ENCODE results near the gene AXIN1.

The AXIN1 gene

DNA sequence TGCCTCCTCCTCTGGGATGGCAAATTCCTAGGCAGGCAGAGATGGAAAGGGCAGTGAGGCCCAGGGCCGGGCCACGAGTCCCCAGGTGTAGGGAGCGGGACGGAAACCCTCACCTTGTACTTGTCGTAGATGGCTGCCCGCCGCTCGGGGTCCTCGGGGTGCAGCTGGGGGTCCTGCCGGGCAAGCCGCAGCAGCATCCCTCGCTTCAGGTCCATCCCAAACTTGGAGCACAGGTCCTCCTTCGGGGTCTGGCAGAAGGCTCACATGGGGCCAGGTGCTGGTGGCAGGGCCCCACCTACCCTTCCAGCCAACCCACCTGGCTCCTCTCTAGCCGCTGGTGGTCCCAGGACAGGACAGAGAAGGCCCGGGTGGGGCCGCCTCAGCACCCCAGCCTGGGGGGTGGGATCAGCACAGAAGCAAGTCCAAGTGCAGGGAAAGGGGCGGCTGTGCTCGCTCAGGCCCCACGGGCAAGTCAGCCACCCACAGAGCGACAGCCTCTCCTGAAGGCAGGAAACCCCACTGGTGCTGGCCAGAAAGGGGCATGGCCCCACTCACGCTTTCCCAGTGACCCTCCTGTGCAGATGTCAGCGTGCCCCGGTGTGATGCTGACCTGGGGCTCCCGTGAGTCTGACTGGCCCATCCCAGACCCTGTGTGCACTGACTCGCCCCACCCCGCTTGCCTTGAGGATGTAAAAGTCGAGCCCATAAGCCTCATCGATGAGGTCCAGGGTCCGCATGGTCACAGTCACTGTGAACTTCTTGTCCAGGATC lies 16.1 kb upstream of the AXIN1 start:
- H2AFZ ChIP-seq (ENCODE audit: low read length), result no peak overlapping the region
- no peaks in the 10 kb centered on the region for H3K4me1 ChIP-seq (ENCODE audit: insufficient read depth, low read length, poor library complexity, severe bottlenecking)
- no peaks in the 10 kb centered on the region for H3K27me3 ChIP-seq (ENCODE audit: insufficient read depth, low read length, poor library complexity, severe bottlenecking)
- no peaks in the 10 kb centered on the region for H3F3A ChIP-seq (ENCODE audit: low read depth)
- H3K9me3 ChIP-seq (ENCODE audit: insufficient read depth, low read depth, low read length), result no peaks in the 10 kb centered on the region
- H3K9ac ChIP-seq (ENCODE audit: low read depth, low read length, poor library complexity, severe bottlenecking), result no peak overlapping the region
- H3K4me2 ChIP-seq (ENCODE audit: low read depth, low read length, poor library complexity, severe bottlenecking), result no peak overlapping the region
- no peaks in the 10 kb centered on the region for H3K9me2 ChIP-seq (replicated peaks; ENCODE audit: low read depth, low read length)
- no peaks in the 10 kb centered on the region; the same call in 1 of the 2 replicates for H3K36me3 ChIP-seq (ENCODE audit: insufficient read depth, low read length)
- no peaks in the 10 kb centered on the region for H4K20me1 ChIP-seq (ENCODE audit: insufficient read depth, low read length, poor library complexity, severe bottlenecking)
- peaks cover 6% of the 10 kb centered on the region; the same call in 1 of the 2 replicates for H3K79me2 ChIP-seq (ENCODE audit: insufficient read depth, low read length)
- peak overlapping the region; percentile 58 for H3K4me3 ChIP-seq (ENCODE audit: low read length, poor library complexity, severe bottlenecking)
- TF ChIP-seq, protein P1, sequence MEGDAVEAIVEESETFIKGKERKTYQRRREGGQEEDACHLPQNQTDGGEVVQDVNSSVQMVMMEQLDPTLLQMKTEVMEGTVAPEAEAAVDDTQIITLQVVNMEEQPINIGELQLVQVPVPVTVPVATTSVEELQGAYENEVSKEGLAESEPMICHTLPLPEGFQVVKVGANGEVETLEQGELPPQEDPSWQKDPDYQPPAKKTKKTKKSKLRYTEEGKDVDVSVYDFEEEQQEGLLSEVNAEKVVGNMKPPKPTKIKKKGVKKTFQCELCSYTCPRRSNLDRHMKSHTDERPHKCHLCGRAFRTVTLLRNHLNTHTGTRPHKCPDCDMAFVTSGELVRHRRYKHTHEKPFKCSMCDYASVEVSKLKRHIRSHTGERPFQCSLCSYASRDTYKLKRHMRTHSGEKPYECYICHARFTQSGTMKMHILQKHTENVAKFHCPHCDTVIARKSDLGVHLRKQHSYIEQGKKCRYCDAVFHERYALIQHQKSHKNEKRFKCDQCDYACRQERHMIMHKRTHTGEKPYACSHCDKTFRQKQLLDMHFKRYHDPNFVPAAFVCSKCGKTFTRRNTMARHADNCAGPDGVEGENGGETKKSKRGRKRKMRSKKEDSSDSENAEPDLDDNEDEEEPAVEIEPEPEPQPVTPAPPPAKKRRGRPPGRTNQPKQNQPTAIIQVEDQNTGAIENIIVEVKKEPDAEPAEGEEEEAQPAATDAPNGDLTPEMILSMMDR (conservative IDR thresholded peaks at IDR 0.05; ENCODE audit: low read length), result no peak
- no peak for TF ChIP-seq EZH2phosphoT487 (IDR thresholded peaks at IDR 0.05; ENCODE audit: borderline replicate concordance)

DNA sequence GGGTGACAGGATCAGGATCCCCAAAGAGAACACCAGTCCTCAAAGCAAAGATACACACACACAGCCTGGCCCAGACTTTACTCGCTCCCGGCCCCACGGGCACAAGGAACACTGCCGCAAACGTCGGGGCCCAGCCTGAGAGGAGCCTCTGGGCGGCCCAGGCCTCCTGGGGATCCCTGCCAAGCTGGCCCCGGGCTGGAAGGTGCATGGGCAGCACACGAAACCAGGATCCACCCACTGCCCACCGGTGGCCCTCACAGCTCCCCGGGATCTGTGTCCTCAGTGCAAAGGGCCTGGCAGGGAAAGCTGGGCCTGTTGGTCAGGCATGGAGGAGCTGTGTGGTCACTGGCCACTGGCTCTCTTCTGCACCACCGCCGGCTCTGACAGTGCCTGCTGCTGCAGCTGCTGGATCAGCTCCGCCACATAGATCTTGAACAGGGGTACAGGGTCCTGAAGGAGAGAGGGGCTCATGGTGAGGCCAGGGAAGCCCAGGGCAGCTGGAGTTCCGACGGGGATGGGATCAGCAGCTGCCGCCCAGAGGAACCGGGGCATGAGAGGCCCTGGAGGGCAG lies 14.9 kb upstream of the AXIN1 start:
- no peak overlapping the region for H3K4me3 ChIP-seq (ENCODE audit: low read length, poor library complexity, severe bottlenecking)
- H2AFZ ChIP-seq (ENCODE audit: low read length), result no peak overlapping the region
- peaks cover 6% of the 10 kb centered on the region; the same call in 1 of the 2 replicates for H3K79me2 ChIP-seq (ENCODE audit: insufficient read depth, low read length)
- H3F3A ChIP-seq (ENCODE audit: low read depth), result no peaks in the 10 kb centered on the region
- H3K4me1 ChIP-seq (ENCODE audit: insufficient read depth, low read length, poor library complexity, severe bottlenecking), result no peaks in the 10 kb centered on the region
- no peak overlapping the region for H3K4me2 ChIP-seq (ENCODE audit: low read depth, low read length, poor library complexity, severe bottlenecking)
- H3K36me3 ChIP-seq (ENCODE audit: insufficient read depth, low read length), result no peaks in the 10 kb centered on the region; the same call in 1 of the 2 replicates
- H4K20me1 ChIP-seq (ENCODE audit: insufficient read depth, low read length, poor library complexity, severe bottlenecking), result no peaks in the 10 kb centered on the region
- no peaks in the 10 kb centered on the region for H3K9me2 ChIP-seq (replicated peaks; ENCODE audit: low read depth, low read length)
- no peak for TF ChIP-seq EZH2phosphoT487 (IDR thresholded peaks at IDR 0.05; ENCODE audit: borderline replicate concordance)
- TF ChIP-seq, protein P1 (conservative IDR thresholded peaks at IDR 0.05; ENCODE audit: low read length), result no peak
- H3K9me3 ChIP-seq (ENCODE audit: insufficient read depth, low read depth, low read length), result no peaks in the 10 kb centered on the region
- no peak overlapping the region for H3K9ac ChIP-seq (ENCODE audit: low read depth, low read length, poor library complexity, severe bottlenecking)
- H3K27me3 ChIP-seq (ENCODE audit: insufficient read depth, low read length, poor library complexity, severe bottlenecking), result no peaks in the 10 kb centered on the region

DNA sequence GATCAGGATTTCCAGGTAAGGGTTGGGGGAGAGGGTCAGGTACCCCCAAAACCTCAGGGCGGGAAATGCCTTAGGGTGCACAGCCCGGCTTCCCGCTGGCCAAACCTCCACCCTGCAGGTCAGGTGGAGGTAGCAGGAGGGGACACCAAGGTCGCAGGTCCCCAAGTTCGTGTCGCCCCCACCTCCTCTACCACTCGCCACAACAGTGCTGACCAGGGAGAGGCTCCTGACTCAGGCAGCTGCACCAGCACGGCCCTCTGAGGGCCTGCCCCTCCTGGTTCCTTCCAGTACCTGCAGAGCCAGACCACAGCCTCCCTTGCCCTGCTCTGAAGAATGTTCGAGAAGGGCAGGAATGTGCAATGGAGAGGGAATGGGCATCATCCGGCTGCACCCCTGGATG lies 14.0 kb upstream of the AXIN1 start:
- Histone ChIP-seq H3F3A (ENCODE audit: low read depth) (no peaks in the 10 kb centered on the region), H3K9ac (ENCODE audit: low read depth, low read length, poor library complexity, severe bottlenecking) (no peak overlapping the region), H2AFZ (ENCODE audit: low read length) (no peak overlapping the region), H4K20me1 (ENCODE audit: insufficient read depth, low read length, poor library complexity, severe bottlenecking) (no peaks in the 10 kb centered on the region), H3K4me3 (ENCODE audit: low read length, poor library complexity, severe bottlenecking) (no peak overlapping the region), H3K79me2 (ENCODE audit: insufficient read depth, low read length) (peaks cover 6% of the 10 kb centered on the region; the same call in 1 of the 2 replicates), H3K4me1 (ENCODE audit: insufficient read depth, low read length, poor library complexity, severe bottlenecking) (no peaks in the 10 kb centered on the region), H3K4me2 (ENCODE audit: low read depth, low read length, poor library complexity, severe bottlenecking) (no peak overlapping the region), H3K36me3 (ENCODE audit: insufficient read depth, low read length) (no peaks in the 10 kb centered on the region; the same call in 1 of the 2 replicates), H3K27me3 (ENCODE audit: insufficient read depth, low read length, poor library complexity, severe bottlenecking) (no peaks in the 10 kb centered on the region), H3K9me3 (ENCODE audit: insufficient read depth, low read depth, low read length) (no peaks in the 10 kb centered on the region), H3K9me2 (replicated peaks; ENCODE audit: low read depth, low read length) (no peaks in the 10 kb centered on the region)
- TF ChIP-seq, protein P1 (conservative IDR thresholded peaks at IDR 0.05; ENCODE audit: low read length), result no peak
- no peak for TF ChIP-seq EZH2phosphoT487 (IDR thresholded peaks at IDR 0.05; ENCODE audit: borderline replicate concordance)

Measured in Loucy (cell line).